K562 (cell line): ENCODE data around the gene COL13A1. TPM values are rescaled to one million over a fixed set of nuclear protein-coding genes. Genes with fewer than 3 reads are reported as not detected.

Experiments
- ATAC-seq: fragments of 200-7000 bp; cut with Tn5 transposase; 3 replicates; pipeline ENCODE4 v1.9.1; 2020; ENCODE audit warnings: moderate library complexity
- BruUV-seq: library from RNA; stranded (reverse); fragments of 400-500 nt; replicated peaks from 2 replicates; lab custom pipeline; 2021; lab: Mats Ljungman, UMichigan
- CTCF ChIA-PET: fragments of 300-600 bp; formaldehyde crosslinking; extraction: SDS; loops from one replicate; lab custom pipeline; 2021; ENCODE audit warnings: low intra/inter-chr PET ratio; lab: Yijun Ruan, JAX
- POLR2A ChIA-PET: fragments of 300-600, 350-650 bp; sonication (Branson Sonifier 250); formaldehyde crosslinking; extraction: SDS; loops from one replicate; lab custom pipeline; 2021; ENCODE audit warnings: antibody characterized with exemption, inconsistent platforms; lab: Yijun Ruan, JAX
- DNase-seq, 4 experiments: peaks; one replicate each; pipeline versions ENCODE4 v3.0.0 to v3.0.0-alpha.2; 2011 to 2018; ENCODE audit warnings: low spot score in 3 of 4, mixed read lengths in 3 of 4; ENCODE audit errors: extremely low read depth in 1 of 4
- FAIRE-seq: peaks from 2 replicates; lab custom pipeline; 2011; peaks lifted over from hg19 to GRCh38; lab: Jason Lieb, UNC
- H2AFZ ChIP-seq: 2 replicates; pipeline ENCODE4 v1.6.0; 2011; ENCODE audit warnings: low read depth, low read length, control low read depth, inconsistent platforms
- H3K27ac ChIP-seq: fragments of 200-600 bp; 3 replicates; pipeline ENCODE4 v1.8.0; 2011; ENCODE audit warnings: low read depth, mild to moderate bottlenecking, control low read depth, inconsistent platforms, low read length, moderate library complexity, mixed read lengths; ENCODE audit errors: extremely low read depth
- H3K27me3 ChIP-seq, 2 experiments: fragments of 300-600 bp in 1 of 2; 2 replicates in 1 of 2; 3 replicates in 1 of 2; pipeline versions ENCODE4 v1.6.0 to v1.8.0; 2011; ENCODE audit warnings: inconsistent platforms in 2 of 2, low read length in 2 of 2, mild to moderate bottlenecking in 1 of 2, mixed read lengths in 1 of 2, moderate library complexity in 1 of 2; ENCODE audit not compliant: control insufficient read depth in 2 of 2, insufficient read depth in 2 of 2
- H3K36me3 ChIP-seq: fragments of 300-600 bp; 3 replicates; pipeline ENCODE4 v1.8.0; 2011; ENCODE audit warnings: mild to moderate bottlenecking, low read length, inconsistent platforms; ENCODE audit not compliant: control insufficient read depth, insufficient read depth
- H3K4me1 ChIP-seq, 2 experiments: fragments of 200-600 bp in 1 of 2; replicated peaks in 1 of 2; 2 replicates in 1 of 2; 3 replicates in 1 of 2; pipeline versions ENCODE4 v1.5.1 to v1.8.0; 2011; ENCODE audit warnings: inconsistent platforms in 2 of 2, low read length in 2 of 2, mild to moderate bottlenecking in 1 of 2, mixed read lengths in 1 of 2, moderate library complexity in 1 of 2; ENCODE audit not compliant: control insufficient read depth in 2 of 2, insufficient read depth in 2 of 2
- H3K4me2 ChIP-seq: 2 replicates; pipeline ENCODE4 v1.6.1; 2011; ENCODE audit warnings: low read length, control low read depth, inconsistent platforms, mixed read lengths; ENCODE audit not compliant: insufficient read depth
- H3K4me3 ChIP-seq: fragments of 200-600 bp; sonication (generic), shearing (Covaris generic); 2 replicates; pipeline ENCODE4 v1.5.1; 2016; ENCODE audit warnings: control low read depth, inconsistent platforms
- H3K79me2 ChIP-seq: fragments of 200-600 bp; 3 replicates; pipeline ENCODE4 v1.8.0; 2011; ENCODE audit warnings: low read length, inconsistent platforms; ENCODE audit not compliant: control insufficient read depth, insufficient read depth
- H3K9ac ChIP-seq, 2 experiments: 2 replicates each; pipeline versions ENCODE4 v1.6.0 to v1.6.1; 2011; ENCODE audit warnings: low read depth in 2 of 2, low read length in 2 of 2, control low read depth in 1 of 2, inconsistent platforms in 1 of 2, mild to moderate bottlenecking in 1 of 2, mixed read lengths in 1 of 2; ENCODE audit not compliant: insufficient read depth in 1 of 2
- H3K9me1 ChIP-seq: one replicate; pipeline ENCODE4 v1.6.0; 2011; ENCODE audit warnings: inconsistent platforms, mild to moderate bottlenecking, low read length, moderate library complexity; ENCODE audit not compliant: control insufficient read depth, insufficient read depth
- H3K9me3 ChIP-seq: replicated peaks from 2 replicates; pipeline ENCODE4 v1.5.1; 2011; ENCODE audit warnings: low read depth, low read length, inconsistent platforms; ENCODE audit not compliant: control insufficient read depth, insufficient read depth
- H4K20me1 ChIP-seq: replicated peaks from 2 replicates; pipeline ENCODE4 v1.6.1; 2011; ENCODE audit warnings: low read length, inconsistent platforms, mixed read lengths; ENCODE audit not compliant: control insufficient read depth, insufficient read depth
- ADNP ChIP-seq: fragments of 200-800 bp; sonication (Bioruptor generic); IDR thresholded peaks from 2 replicates; pipeline ENCODE4 v1.6.1; 2016; ENCODE audit warnings: missing genetic modification characterization, missing compliant biosample characterization
- ERF ChIP-seq: fragments of 450-650 bp; formaldehyde crosslinking; IDR thresholded peaks from 2 replicates; pipeline ENCODE4 v1.4.0; 2020; ENCODE audit warnings: mild to moderate bottlenecking, mixed read lengths
- ILF3 ChIP-seq: fragments of 450-650 bp; IDR thresholded peaks from 2 replicates; pipeline ENCODE4 v1.6.1; 2018; ENCODE audit warnings: antibody characterized with exemption, mild to moderate bottlenecking, moderate library complexity, borderline replicate concordance
- PRPF4 ChIP-seq: fragments of 200-400 bp; formaldehyde crosslinking; IDR thresholded peaks from one replicate; pipeline ENCODE4 v1.6.1; 2017; ENCODE audit warnings: low read length, low read depth, mild to moderate bottlenecking; ENCODE audit not compliant: insufficient read depth, poor library complexity, severe bottlenecking
- SETDB1 ChIP-seq: IDR thresholded peaks from one replicate; pipeline ENCODE4 v1.6.1; 2012; ENCODE audit warnings: low read length, control low read depth, inconsistent platforms
- WGBS: fragments of 100-300 bp; shearing (Covaris generic); methylation state at CpG from one replicate; pipeline ENCODE4 v1.1.6; 2016; ENCODE audit warnings: low coverage, mixed read lengths; ENCODE audit not compliant: insufficient coverage; ENCODE audit errors: missing lambda C conversion rate; 5-methylcytosine and 5-hydroxymethylcytosine counted together
- in situ Hi-C: fragments of 300-500 bp; cut with MboI; formaldehyde crosslinking; loops from 4 replicates; pipeline ENCODE4 v1.15.0; 2018; ENCODE audit warnings: inconsistent platforms, mixed read lengths
- intact Hi-C: fragments of 100-400 bp; cut with micrococcal nuclease; formaldehyde crosslinking; loops from 2 replicates; pipeline ENCODE4 v1.14.2; 2022
- polyA plus RNA-seq, 8 experiments: library from polyadenylated mRNA; depleted of rRNA in 4 of 8; stranded (reverse) in 5 of 8; unstranded in 3 of 8; fragments of >200 nt; fragmentation: Nextera tagmentation in 2 of 8; fragmentation: Illumina TruSeq in 1 of 8; extraction: Ambion mirVana in 2 of 8; extraction: Trizol in 1 of 8; gene quantifications; 2 replicates each; pipeline versions ENCODE4 v1.2.1 to v1.2.3, GENCODE V29; 2011 to 2014; ENCODE audit warnings: inconsistent platforms in 1 of 8, missing spikeins in 1 of 8
- total RNA-seq, 7 experiments: library from RNA; depleted of rRNA in 6 of 7; stranded (reverse); fragments of >200 nt in 6 of 7; fragmentation: Illumina TruSeq in 2 of 7; extraction: Trizol in 2 of 7; gene quantifications; 2 replicates each; pipeline versions ENCODE4 v1.2.1 to v1.2.3, GENCODE V29; 2011 to 2021; ENCODE audit warnings: low replicate concordance in 1 of 7
- TF ChIP-seq, protein P1 (sequence below): fragments of 450-650 bp; conservative IDR thresholded peaks from 2 replicates; pipeline ENCODE4 v1.6.1; 2016; ENCODE audit warnings: missing genetic modification characterization, low read depth, mild to moderate bottlenecking, control low read depth, missing compliant biosample characterization
- TF ChIP-seq, protein P2 (sequence below): sonication (generic); formaldehyde crosslinking; IDR thresholded peaks from 2 replicates; pipeline ENCODE4 v1.8.0; 2022; ENCODE audit warnings: mild to moderate bottlenecking, missing genetic modification reagents
- TF ChIP-seq, protein P3 (sequence below): fragments of 250-450 bp; sonication (Bioruptor Pico); IDR thresholded peaks from 2 replicates; pipeline ENCODE4 v1.4.0; 2020; ENCODE audit warnings: mild to moderate bottlenecking, moderate library complexity
- TF ChIP-seq, protein P4 (sequence below): fragments of 450-650 bp; formaldehyde crosslinking; IDR thresholded peaks from 2 replicates; pipeline ENCODE4 v1.4.0; 2022; ENCODE audit warnings: mild to moderate bottlenecking, moderate library complexity
- TF ChIP-seq, protein P5 (sequence below): fragments of 250-450 bp; sonication (Bioruptor Pico); IDR thresholded peaks from 2 replicates; pipeline ENCODE4 v1.5.0; 2022; ENCODE audit warnings: mild to moderate bottlenecking
- TF ChIP-seq, protein P6 (sequence below): sonication (generic); formaldehyde crosslinking; IDR thresholded peaks from 2 replicates; pipeline ENCODE4 v1.8.0; 2022; ENCODE audit warnings: mild to moderate bottlenecking, missing genetic modification reagents
- TF ChIP-seq, protein P7 (sequence below): fragments of 450-650 bp; IDR thresholded peaks from 2 replicates; pipeline ENCODE4 v1.6.1; 2017; ENCODE audit warnings: antibody characterized with exemption

The COL13A1 gene
- total and polyA plus RNA-seq, 9 of the 15 experiments (the other 6 are each of a cell fraction or from before 2014, with no cell fraction given): not detected

DNA sequence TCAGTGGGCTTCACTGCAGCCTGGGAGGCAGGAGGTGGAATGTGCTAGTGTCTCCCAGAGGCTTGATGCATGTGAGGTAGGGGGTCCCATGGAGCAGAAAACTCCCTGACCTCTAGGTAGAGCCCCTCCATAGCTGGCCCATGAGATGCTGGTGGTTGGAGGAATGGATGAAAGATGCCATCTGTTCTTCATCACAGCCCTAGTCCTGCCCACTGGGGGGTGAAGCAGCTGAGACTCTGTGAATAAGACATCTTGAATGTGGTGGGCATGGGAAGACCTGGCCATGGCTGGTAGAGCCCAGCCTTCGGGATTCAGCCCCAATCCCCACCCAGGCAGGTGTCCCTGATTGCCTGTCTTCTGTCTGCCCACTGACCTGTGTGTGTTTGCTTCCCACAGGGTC lies 92.5 kb downstream of the COL13A1 start:
- ChIA-PET CTCF (no interaction called here), POLR2A (interaction anchor here (0.6 kb wide), 1 partner anchor 294 kb away, joined by 4 read pairs; no protein-coding TSS in a partner anchor)
- Histone ChIP-seq H3K79me2 (no peaks in the 10 kb centered on the region), H3K9me3 (no peaks in the 10 kb centered on the region), H2AFZ (no peak overlapping the region), H4K20me1 (peaks cover 39% of the 10 kb centered on the region), H3K36me3 (no peaks in the 10 kb centered on the region), H3K4me2 (no peak overlapping the region), H3K9me1 (peaks cover 2% of the 10 kb centered on the region), H3K9ac (no peak overlapping the region), H3K4me1 (no peaks in the 10 kb centered on the region; a peak in 2 of 5 replicates), H3K27ac (no peak overlapping the region), H3K4me3 (no peak overlapping the region), H3K27me3 (peaks cover 24 to 76% of the 10 kb centered on the region in 2 experiments)
- no peak for DNase-seq
- WGBS: 0% methylated on average over 1 of the region's 1 CpG
- no peak for FAIRE-seq
- intact Hi-C loops (no loop called here), in situ Hi-C loops (no loop called here)
- no TSS peak for BruUV-seq
- ATAC-seq: no peak
- TF ChIP-seq, protein P1, sequence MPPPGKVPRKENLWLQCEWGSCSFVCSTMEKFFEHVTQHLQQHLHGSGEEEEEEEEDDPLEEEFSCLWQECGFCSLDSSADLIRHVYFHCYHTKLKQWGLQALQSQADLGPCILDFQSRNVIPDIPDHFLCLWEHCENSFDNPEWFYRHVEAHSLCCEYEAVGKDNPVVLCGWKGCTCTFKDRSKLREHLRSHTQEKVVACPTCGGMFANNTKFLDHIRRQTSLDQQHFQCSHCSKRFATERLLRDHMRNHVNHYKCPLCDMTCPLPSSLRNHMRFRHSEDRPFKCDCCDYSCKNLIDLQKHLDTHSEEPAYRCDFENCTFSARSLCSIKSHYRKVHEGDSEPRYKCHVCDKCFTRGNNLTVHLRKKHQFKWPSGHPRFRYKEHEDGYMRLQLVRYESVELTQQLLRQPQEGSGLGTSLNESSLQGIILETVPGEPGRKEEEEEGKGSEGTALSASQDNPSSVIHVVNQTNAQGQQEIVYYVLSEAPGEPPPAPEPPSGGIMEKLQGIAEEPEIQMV (tag): no peak
- no peak for TF ChIP-seq SETDB1
- TF ChIP-seq, protein P2, sequence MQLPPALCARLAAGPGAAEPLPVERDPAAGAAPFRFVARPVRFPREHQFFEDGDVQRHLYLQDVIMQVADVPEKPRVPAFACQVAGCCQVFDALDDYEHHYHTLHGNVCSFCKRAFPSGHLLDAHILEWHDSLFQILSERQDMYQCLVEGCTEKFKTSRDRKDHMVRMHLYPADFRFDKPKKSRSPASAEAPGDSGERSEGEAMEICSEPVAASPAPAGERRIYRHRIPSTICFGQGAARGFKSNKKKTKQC (CRISPR knock-in tag): no peak
- TF ChIP-seq, protein P3, sequence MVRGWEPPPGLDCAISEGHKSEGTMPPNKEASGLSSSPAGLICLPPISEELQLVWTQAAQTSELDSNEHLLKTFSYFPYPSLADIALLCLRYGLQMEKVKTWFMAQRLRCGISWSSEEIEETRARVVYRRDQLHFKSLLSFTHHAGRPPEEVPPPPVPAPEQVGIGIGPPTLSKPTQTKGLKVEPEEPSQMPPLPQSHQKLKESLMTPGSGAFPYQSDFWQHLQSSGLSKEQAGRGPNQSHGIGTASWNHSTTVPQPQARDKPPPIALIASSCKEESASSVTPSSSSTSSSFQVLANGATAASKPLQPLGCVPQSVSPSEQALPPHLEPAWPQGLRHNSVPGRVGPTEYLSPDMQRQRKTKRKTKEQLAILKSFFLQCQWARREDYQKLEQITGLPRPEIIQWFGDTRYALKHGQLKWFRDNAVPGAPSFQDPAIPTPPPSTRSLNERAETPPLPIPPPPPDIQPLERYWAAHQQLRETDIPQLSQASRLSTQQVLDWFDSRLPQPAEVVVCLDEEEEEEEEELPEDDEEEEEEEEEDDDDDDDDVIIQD (CRISPR knock-in tag): no peak
- no peak for TF ChIP-seq ERF (CRISPR knock-in tag)
- TF ChIP-seq, protein P4, sequence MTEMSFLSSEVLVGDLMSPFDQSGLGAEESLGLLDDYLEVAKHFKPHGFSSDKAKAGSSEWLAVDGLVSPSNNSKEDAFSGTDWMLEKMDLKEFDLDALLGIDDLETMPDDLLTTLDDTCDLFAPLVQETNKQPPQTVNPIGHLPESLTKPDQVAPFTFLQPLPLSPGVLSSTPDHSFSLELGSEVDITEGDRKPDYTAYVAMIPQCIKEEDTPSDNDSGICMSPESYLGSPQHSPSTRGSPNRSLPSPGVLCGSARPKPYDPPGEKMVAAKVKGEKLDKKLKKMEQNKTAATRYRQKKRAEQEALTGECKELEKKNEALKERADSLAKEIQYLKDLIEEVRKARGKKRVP: no peak
- TF ChIP-seq, protein P5, sequence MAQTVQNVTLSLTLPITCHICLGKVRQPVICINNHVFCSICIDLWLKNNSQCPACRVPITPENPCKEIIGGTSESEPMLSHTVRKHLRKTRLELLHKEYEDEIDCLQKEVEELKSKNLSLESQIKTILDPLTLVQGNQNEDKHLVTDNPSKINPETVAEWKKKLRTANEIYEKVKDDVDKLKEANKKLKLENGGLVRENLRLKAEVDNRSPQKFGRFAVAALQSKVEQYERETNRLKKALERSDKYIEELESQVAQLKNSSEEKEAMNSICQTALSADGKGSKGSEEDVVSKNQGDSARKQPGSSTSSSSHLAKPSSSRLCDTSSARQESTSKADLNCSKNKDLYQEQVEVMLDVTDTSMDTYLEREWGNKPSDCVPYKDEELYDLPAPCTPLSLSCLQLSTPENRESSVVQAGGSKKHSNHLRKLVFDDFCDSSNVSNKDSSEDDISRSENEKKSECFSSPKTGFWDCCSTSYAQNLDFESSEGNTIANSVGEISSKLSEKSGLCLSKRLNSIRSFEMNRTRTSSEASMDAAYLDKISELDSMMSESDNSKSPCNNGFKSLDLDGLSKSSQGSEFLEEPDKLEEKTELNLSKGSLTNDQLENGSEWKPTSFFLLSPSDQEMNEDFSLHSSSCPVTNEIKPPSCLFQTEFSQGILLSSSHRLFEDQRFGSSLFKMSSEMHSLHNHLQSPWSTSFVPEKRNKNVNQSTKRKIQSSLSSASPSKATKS (CRISPR knock-in tag): no peak
- no peak for TF ChIP-seq PRPF4
- TF ChIP-seq, protein P6, sequence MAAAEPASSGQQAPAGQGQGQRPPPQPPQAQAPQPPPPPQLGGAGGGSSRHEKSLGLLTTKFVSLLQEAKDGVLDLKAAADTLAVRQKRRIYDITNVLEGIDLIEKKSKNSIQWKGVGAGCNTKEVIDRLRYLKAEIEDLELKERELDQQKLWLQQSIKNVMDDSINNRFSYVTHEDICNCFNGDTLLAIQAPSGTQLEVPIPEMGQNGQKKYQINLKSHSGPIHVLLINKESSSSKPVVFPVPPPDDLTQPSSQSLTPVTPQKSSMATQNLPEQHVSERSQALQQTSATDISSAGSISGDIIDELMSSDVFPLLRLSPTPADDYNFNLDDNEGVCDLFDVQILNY (CRISPR knock-in tag): no peak
- TF ChIP-seq, protein P7, sequence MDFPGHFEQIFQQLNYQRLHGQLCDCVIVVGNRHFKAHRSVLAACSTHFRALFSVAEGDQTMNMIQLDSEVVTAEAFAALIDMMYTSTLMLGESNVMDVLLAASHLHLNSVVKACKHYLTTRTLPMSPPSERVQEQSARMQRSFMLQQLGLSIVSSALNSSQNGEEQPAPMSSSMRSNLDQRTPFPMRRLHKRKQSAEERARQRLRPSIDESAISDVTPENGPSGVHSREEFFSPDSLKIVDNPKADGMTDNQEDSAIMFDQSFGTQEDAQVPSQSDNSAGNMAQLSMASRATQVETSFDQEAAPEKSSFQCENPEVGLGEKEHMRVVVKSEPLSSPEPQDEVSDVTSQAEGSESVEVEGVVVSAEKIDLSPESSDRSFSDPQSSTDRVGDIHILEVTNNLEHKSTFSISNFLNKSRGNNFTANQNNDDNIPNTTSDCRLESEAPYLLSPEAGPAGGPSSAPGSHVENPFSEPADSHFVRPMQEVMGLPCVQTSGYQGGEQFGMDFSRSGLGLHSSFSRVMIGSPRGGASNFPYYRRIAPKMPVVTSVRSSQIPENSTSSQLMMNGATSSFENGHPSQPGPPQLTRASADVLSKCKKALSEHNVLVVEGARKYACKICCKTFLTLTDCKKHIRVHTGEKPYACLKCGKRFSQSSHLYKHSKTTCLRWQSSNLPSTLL: no peak
- no peak for TF ChIP-seq ADNP (tag)
- TF ChIP-seq ILF3: no peak
